HG03354 (cell line): Measurements from ENCODE around the gene RNF31.
A peak's percentile ranks its signal among the peaks of the same experiment; 100 is the strongest.
"Not testable (repeated sequence)": the region's sequence is repeated elsewhere in the genome, so short reads cannot be mapped to it uniquely, and the experiment has no call there.

ENCODE experiments used
- ATAC-seq: cut with Tn5 transposase; IDR thresholded peaks from one replicate; pipeline ENCODE4 v1.9.1; 2021; ENCODE audit warnings: mild to moderate bottlenecking; ENCODE audit not compliant: unreplicated experiment, poor library complexity, severe bottlenecking

Gene RNF31

GRCh38 chr14:24146978-24147760 lies at the start of gene RNF31:
Gene RNF31 (plus strand): TSS chr14:24147498. CDS start chr14:24147699, 201 bp downstream.
- peak; percentile 86 for ATAC-seq

- ATAC-seq = no peak
Observed at GRCh38 chr14:24098229-24098926, 48.9 kb upstream of the RNF31 start.

GRCh38 chr14:24098927-24099813 lies 48.1 kb upstream of the RNF31 start:
- no peak for ATAC-seq

- no peak for ATAC-seq
Observed at GRCh38 chr14:24100197-24100981, 46.9 kb upstream of the RNF31 start.

- no peak for ATAC-seq
Observed at GRCh38 chr14:24100982-24101494, 46.3 kb upstream of the RNF31 start.

- no peak for ATAC-seq
Observed at GRCh38 chr14:24102357-24103048, 44.8 kb upstream of the RNF31 start.

- ATAC-seq = no peak
Observed at GRCh38 chr14:24103451-24103850, 43.8 kb upstream of the RNF31 start.

- not testable (repeated sequence) for ATAC-seq
Observed at GRCh38 chr14:24105609-24106239, 41.6 kb upstream of the RNF31 start.

- ATAC-seq = no peak
Observed at GRCh38 chr14:24106672-24107271, 40.5 kb upstream of the RNF31 start.

- peak; percentile 39 for ATAC-seq
Observed at GRCh38 chr14:24108336-24108874, 38.9 kb upstream of the RNF31 start.

GRCh38 chr14:24110060-24110459 lies 37.2 kb upstream of the RNF31 start:
- ATAC-seq = no peak

GRCh38 chr14:24110523-24110922 lies 36.8 kb upstream of the RNF31 start:
- no peak for ATAC-seq

GRCh38 chr14:24113379-24113800 lies 33.9 kb upstream of the RNF31 start:
- no peak for ATAC-seq

- peak; percentile 34 for ATAC-seq
Observed at GRCh38 chr14:24113801-24114531, 33.3 kb upstream of the RNF31 start.

- ATAC-seq = peak; percentile 86
Observed at GRCh38 chr14:24114532-24115421, 32.5 kb upstream of the RNF31 start, which contains the start of the genes DCAF11 and NRL. Gene DCAF11 (plus strand): TSS chr14:24114777. CDS start chr14:24115595, 818 bp downstream. Gene NRL (minus strand): TSS chr14:24114949. CDS start chr14:24082848, 32,101 bp downstream.
